Left renal cortex interstitium (tissue), 4 donors: ENCODE results near the gene CASP7. TPM values are rescaled to one million over a fixed set of nuclear protein-coding genes. Genes with fewer than 3 reads are reported as not detected.
"Not testable (repeated sequence)": the region's sequence is repeated elsewhere in the genome, so short reads cannot be mapped to it uniquely, and the experiment has no call there.

Experiments
- DNase-seq, 4 donors: peaks; one replicate each; pipeline ENCODE4 v3.0.0-alpha.2; 2013; ENCODE audit warnings: low read depth in 4 of 4, low spot score in 2 of 4, missing footprints in 1 of 4
- polyA plus RNA-seq, 4 donors: library from polyadenylated mRNA; unstranded; fragments of 120-200 nt; gene quantifications; one replicate each; pipeline ENCODE4 v1.2.1, GENCODE V29; 2013; ENCODE audit not compliant: insufficient read length in 4 of 4

The CASP7 gene
- 10 to 100 TPM; 24.7 to 31.2 (median 28.6) TPM for polyA plus RNA-seq

- DNase-seq = peak; percentile 65 to 77 (median 76)
These were observed at the start of gene CASP7 for GRCh38 chr10:113679463-113680189. TSS of gene CASP7 (plus strand) at chr10:113679912. CDS start at chr10:113697494, 17,582 bp downstream.

GRCh38 chr10:113630929-113631533, 48.7 kb upstream of the CASP7 start:
- no peak for DNase-seq

- no peak for DNase-seq
These were observed 47.9 kb upstream of the CASP7 start for GRCh38 chr10:113631684-113632367.

GRCh38 chr10:113639966-113640365, 39.7 kb upstream of the CASP7 start:
- no peak for DNase-seq

- no peak for DNase-seq
These were observed 38.0 kb upstream of the CASP7 start for GRCh38 chr10:113641702-113642101.

GRCh38 chr10:113643183-113643582, 36.5 kb upstream of the CASP7 start:
- DNase-seq = no peak

GRCh38 chr10:113644185-113645120, 35.3 kb upstream of the CASP7 start:
- DNase-seq = no peak

- no peak for DNase-seq
These were observed 33.1 kb upstream of the CASP7 start for GRCh38 chr10:113646336-113647201.

GRCh38 chr10:113647812-113648211, 31.9 kb upstream of the CASP7 start:
- DNase-seq = no peak

GRCh38 chr10:113648478-113648877, 31.2 kb upstream of the CASP7 start:
- no peak for DNase-seq

GRCh38 chr10:113650172-113650571, 29.5 kb upstream of the CASP7 start:
- no peak for DNase-seq

- DNase-seq = no peak
These were observed 28.7 kb upstream of the CASP7 start for GRCh38 chr10:113651021-113651420.

GRCh38 chr10:113651898-113652297, 27.8 kb upstream of the CASP7 start:
- DNase-seq = no peak

GRCh38 chr10:113652456-113652855, 27.3 kb upstream of the CASP7 start:
- not testable (repeated sequence) for DNase-seq

- no peak for DNase-seq
These were observed 22.8 kb upstream of the CASP7 start for GRCh38 chr10:113656896-113657295.

GRCh38 chr10:113657544-113657943, 22.2 kb upstream of the CASP7 start:
- DNase-seq = no peak

GRCh38 chr10:113661332-113661731, 18.4 kb upstream of the CASP7 start:
- DNase-seq = no peak

GRCh38 chr10:113663142-113663541, 16.6 kb upstream of the CASP7 start:
- DNase-seq = no peak

- DNase-seq = no peak
These were observed 15.8 kb upstream of the CASP7 start, which contains the start of gene NRAP for GRCh38 chr10:113663908-113664307. TSS of gene NRAP (minus strand) at chr10:113664041. CDS start at chr10:113663882, 159 bp downstream.
